ENCODE measurements around the gene EIF4E3.

Gene EIF4E3

DNA sequence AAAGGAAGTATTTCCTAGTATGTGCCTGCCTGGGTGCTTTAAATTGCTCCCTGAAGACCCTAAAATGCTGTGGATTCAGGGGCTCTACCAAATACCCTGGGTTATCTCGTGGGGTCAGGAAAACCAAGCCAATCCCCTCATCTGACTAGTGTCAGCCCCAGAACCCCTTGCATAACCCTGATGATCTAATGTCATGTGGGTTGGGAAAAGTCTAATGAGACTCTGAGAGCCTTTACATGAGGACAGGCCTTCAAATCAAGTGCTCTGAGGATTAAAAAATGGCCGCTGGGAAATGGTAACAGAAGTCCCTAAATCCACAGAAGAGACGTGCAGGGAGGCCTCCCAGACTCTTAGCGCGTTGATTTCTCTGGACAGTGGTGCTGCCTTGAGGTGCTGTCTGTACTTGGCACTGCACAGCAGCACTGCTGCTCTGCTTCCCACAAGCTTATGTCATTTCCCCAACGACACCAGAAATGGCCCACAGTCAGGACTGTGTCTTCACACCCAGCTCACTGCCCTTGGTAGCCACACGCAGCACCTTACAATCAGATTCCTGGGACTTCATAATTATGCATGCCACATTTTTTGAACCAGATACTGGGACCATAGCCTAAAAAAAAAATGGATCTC lies 16.6 kb downstream of the EIF4E3 start:
- TF ChIP-seq CSDC2 (CRISPR knock-in tag; IDR thresholded peaks at IDR 0.05) (no peak), RARB (CRISPR knock-in tag; IDR thresholded peaks at IDR 0.05) (no peak), OSR1 (CRISPR knock-in tag; IDR thresholded peaks at IDR 0.05) (no peak), CREB5 (CRISPR knock-in tag; IDR thresholded peaks at IDR 0.05; ENCODE audit: low read depth) (no peak), PPARA (CRISPR knock-in tag; IDR thresholded peaks at IDR 0.05; ENCODE audit: borderline replicate concordance) (no peak), ZC3H10 (CRISPR knock-in tag; IDR thresholded peaks at IDR 0.05) (no peak), POU6F1 (CRISPR knock-in tag; IDR thresholded peaks at IDR 0.05; ENCODE audit: borderline replicate concordance, low read depth) (no peak)
- ATAC-seq, result no peak

DNA sequence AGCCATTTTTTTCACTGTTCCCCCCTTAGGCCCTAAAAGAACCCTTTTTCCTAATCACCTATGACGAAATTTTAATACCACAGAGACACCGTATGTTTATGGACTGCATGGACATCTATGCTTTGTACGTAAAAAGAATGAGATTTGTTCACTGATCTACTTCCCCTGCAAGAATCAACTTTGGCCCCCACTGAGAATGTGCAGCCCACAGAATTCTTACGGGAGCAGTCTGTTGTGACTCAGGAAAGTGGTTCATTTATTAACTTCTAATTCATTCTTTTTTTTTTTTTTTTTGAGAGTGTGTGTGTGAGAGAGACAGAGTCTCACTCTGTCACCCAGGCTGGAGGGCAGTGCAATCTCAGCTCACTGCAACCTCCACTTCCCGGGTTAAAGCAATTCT lies 17.6 kb downstream of the EIF4E3 start:
- ATAC-seq, result no peak
- TF ChIP-seq GLIS3 (CRISPR knock-in tag; IDR thresholded peaks at IDR 0.05) (no peak), ZFP30 (CRISPR knock-in tag; IDR thresholded peaks at IDR 0.05) (no peak), CREB5 (CRISPR knock-in tag; IDR thresholded peaks at IDR 0.05; ENCODE audit: low read depth) (no peak), TCF4 (CRISPR knock-in tag; IDR thresholded peaks at IDR 0.05; ENCODE audit: borderline replicate concordance) (no peak), CSRNP3 (CRISPR knock-in tag; IDR thresholded peaks at IDR 0.05) (no peak), ZNF565 (CRISPR knock-in tag; conservative IDR thresholded peaks at IDR 0.05; ENCODE audit: low read depth) (no peak), TOX (CRISPR knock-in tag; IDR thresholded peaks at IDR 0.05; ENCODE audit: borderline replicate concordance) (no peak), ZNF70 (CRISPR knock-in tag; IDR thresholded peaks at IDR 0.05) (no peak), SNAI2 (CRISPR knock-in tag; IDR thresholded peaks at IDR 0.05) (no peak), TSHZ2 (CRISPR knock-in tag; IDR thresholded peaks at IDR 0.05) (no peak), CSDC2 (CRISPR knock-in tag; IDR thresholded peaks at IDR 0.05) (no peak), BACH2 (CRISPR knock-in tag; IDR thresholded peaks at IDR 0.05; ENCODE audit: borderline replicate concordance) (no peak), RARB (CRISPR knock-in tag; IDR thresholded peaks at IDR 0.05) (no peak), PPARA (CRISPR knock-in tag; IDR thresholded peaks at IDR 0.05; ENCODE audit: borderline replicate concordance) (no peak)

GRCh38 chr3:71705681-71706080 lies 19.5 kb downstream of the EIF4E3 start:
- ATAC-seq, result no peak

More at GRCh38 chr3:71705681-71706080, 19.5 kb downstream of the EIF4E3 start:
- TF ChIP-seq RARB (CRISPR knock-in tag; IDR thresholded peaks at IDR 0.05) (no peak), GLIS3 (CRISPR knock-in tag; IDR thresholded peaks at IDR 0.05) (no peak), BACH2 (CRISPR knock-in tag; IDR thresholded peaks at IDR 0.05; ENCODE audit: borderline replicate concordance) (no peak), ESRRG (CRISPR knock-in tag; IDR thresholded peaks at IDR 0.05) (no peak), TOX (CRISPR knock-in tag; IDR thresholded peaks at IDR 0.05; ENCODE audit: borderline replicate concordance) (no peak), ZFP3 (CRISPR knock-in tag; IDR thresholded peaks at IDR 0.05) (no peak), TSHZ2 (CRISPR knock-in tag; IDR thresholded peaks at IDR 0.05) (no peak), OSR1 (CRISPR knock-in tag; IDR thresholded peaks at IDR 0.05) (no peak), ZFP30 (CRISPR knock-in tag; IDR thresholded peaks at IDR 0.05) (no peak), CSRNP3 (CRISPR knock-in tag; IDR thresholded peaks at IDR 0.05) (no peak), CREB5 (CRISPR knock-in tag; IDR thresholded peaks at IDR 0.05; ENCODE audit: low read depth) (no peak), ARNTL (CRISPR knock-in tag; IDR thresholded peaks at IDR 0.05; ENCODE audit: borderline replicate concordance, low read depth) (no peak), ZNF565 (CRISPR knock-in tag; conservative IDR thresholded peaks at IDR 0.05; ENCODE audit: low read depth) (no peak), SNAI2 (CRISPR knock-in tag; IDR thresholded peaks at IDR 0.05) (no peak)
